Mucosa of stomach (tissue), 1 donor: Measurements from ENCODE around the gene SLFN14.

Experiments
- H3K27me3 ChIP-seq: one replicate; pipeline ENCODE4 v1.7.0; 2013; ENCODE audit warnings: mild to moderate bottlenecking, low read length; ENCODE audit not compliant: control insufficient read depth, insufficient read depth
- H3K36me3 ChIP-seq: one replicate; pipeline ENCODE4 v1.7.0; 2013; ENCODE audit warnings: low read length; ENCODE audit not compliant: control insufficient read depth, insufficient read depth
- H3K4me1 ChIP-seq: one replicate; pipeline ENCODE4 v1.7.0; 2013; ENCODE audit warnings: mild to moderate bottlenecking, low read length; ENCODE audit not compliant: control insufficient read depth, insufficient read depth
- H3K4me3 ChIP-seq: one replicate; pipeline ENCODE4 v1.7.0; 2013; ENCODE audit warnings: low read length
- H3K9ac ChIP-seq: one replicate; pipeline ENCODE4 v1.7.0; 2013; ENCODE audit warnings: mild to moderate bottlenecking, low read length, moderate library complexity
- H3K9me3 ChIP-seq: one replicate; pipeline ENCODE4 v1.7.0; 2013; ENCODE audit warnings: mild to moderate bottlenecking, low read length, moderate library complexity; ENCODE audit not compliant: control insufficient read depth
- donor health status: Pancreatic carcinoma.

Gene SLFN14

GRCh38 chr17:35515027-35515426 is 45.6 kb downstream of the SLFN14 start:
- Histone ChIP-seq H3K36me3 (no peaks in the 10 kb centered on the region), H3K4me1 (peaks cover 5% of the 10 kb centered on the region), H3K4me3 (no peak overlapping the region), H3K9me3 (no peaks in the 10 kb centered on the region), H3K27me3 (peaks cover 18% of the 10 kb centered on the region), H3K9ac (no peak overlapping the region)

GRCh38 chr17:35514564-35514963 is 46.1 kb downstream of the SLFN14 start:
- Histone ChIP-seq H3K4me1 (peaks cover under 1% of the 10 kb centered on the region), H3K4me3 (no peak overlapping the region), H3K9ac (no peak overlapping the region), H3K27me3 (peaks cover 18% of the 10 kb centered on the region), H3K9me3 (no peaks in the 10 kb centered on the region), H3K36me3 (no peaks in the 10 kb centered on the region)
